ENCODE data around the gene ASB18. TPM values are rescaled to one million over a fixed set of nuclear protein-coding genes. Genes with fewer than 3 reads are reported as not detected.

ASB18 gene
- polyA plus RNA-seq, 1 donor from 2014 or later = not detected

DNA sequence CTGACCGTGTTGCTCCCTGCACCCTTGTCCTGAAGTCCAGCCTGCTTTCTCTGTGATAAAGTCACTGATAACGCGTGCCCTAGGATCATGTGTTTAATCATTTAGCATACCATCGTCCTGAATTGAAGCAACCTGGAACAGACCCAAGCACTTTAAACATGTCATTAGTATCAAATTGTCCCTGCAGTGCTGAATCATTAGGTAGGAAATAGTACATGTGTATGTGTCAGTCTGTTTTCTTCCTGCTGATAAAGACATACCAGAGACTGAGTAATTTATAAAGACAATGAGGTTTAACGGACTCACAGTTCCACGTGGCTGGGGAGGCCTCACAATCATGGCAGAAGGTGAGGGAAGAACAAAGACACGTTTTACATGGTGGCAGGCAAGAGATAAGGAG, 2.8 kb downstream of the ASB18 start:
- H3K9me3 Mint-ChIP-seq = peaks cover 5 to 12% (median 11%) of the 10 kb centered on the region in 3 donors
- peaks cover 5% of the 10 kb centered on the region for H3K27me3 Mint-ChIP-seq
- H3K27ac Mint-ChIP-seq = no peak overlapping the region
- H3K4me3 Mint-ChIP-seq = no peak overlapping the region
- no peaks in the 10 kb centered on the region for H3K4me1 Mint-ChIP-seq
- H3K36me3 Mint-ChIP-seq = no peaks in the 10 kb centered on the region

DNA sequence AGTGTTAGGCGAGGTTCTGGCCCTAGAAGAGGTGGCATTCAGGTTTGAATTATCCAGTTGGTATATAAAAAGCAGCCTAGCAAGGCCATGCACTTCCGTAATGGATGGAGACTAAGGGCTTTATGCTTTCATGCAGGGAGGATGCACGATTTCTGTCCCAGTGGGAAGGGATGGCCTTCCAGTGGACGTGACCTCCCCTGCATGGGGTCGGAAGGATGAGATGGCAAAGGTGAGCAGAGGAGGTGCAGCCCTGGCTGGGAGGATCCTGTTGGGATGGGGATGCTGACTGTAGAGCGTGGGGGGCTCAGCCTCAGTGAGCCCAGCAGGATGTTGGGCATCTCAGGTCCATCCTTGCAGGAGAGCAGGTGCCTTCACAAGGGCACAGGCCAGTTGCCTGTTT, 4.8 kb downstream of the ASB18 start:
- H3K27me3 Mint-ChIP-seq = peaks cover 5% of the 10 kb centered on the region
- peaks cover 5 to 12% (median 11%) of the 10 kb centered on the region in 3 donors for H3K9me3 Mint-ChIP-seq

DNA sequence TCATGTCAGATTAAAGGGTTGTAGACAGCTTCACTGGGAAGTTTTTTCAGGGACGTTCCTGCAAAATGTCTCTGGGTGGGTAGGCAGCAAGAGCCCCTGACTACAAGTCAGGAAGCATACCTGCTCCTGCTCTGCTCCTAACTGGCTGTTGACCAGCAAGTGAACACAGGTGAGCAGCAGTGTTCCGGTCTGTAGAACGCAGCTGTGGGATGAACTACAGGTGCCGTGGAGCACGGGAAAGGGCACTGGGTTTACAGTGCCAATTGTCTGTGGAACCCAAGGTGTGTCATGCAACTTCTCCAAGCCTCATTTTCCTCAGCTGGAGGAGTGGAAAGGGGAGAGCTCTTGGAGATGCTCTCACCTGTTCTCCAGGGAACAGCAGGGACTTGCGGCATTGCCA, 6.6 kb downstream of the ASB18 start:
- Mint-ChIP-seq H3K9me3 (peaks cover 0 to 11% (median 11%) of the 10 kb centered on the region in 3 donors), H3K36me3 (no peaks in the 10 kb centered on the region), H3K27me3 (peaks cover 5% of the 10 kb centered on the region), H3K4me3 (no peak overlapping the region), H3K27ac (no peak overlapping the region), H3K4me1 (no peaks in the 10 kb centered on the region)

More for the DNA sequence above, 4.8 kb downstream of the ASB18 start:
- no peaks in the 10 kb centered on the region for H3K36me3 Mint-ChIP-seq
- peak overlapping the region in 1 of 4 donors; percentile 13 for H3K4me3 Mint-ChIP-seq
- H3K27ac Mint-ChIP-seq = no peak overlapping the region
- H3K4me1 Mint-ChIP-seq = no peaks in the 10 kb centered on the region

DNA sequence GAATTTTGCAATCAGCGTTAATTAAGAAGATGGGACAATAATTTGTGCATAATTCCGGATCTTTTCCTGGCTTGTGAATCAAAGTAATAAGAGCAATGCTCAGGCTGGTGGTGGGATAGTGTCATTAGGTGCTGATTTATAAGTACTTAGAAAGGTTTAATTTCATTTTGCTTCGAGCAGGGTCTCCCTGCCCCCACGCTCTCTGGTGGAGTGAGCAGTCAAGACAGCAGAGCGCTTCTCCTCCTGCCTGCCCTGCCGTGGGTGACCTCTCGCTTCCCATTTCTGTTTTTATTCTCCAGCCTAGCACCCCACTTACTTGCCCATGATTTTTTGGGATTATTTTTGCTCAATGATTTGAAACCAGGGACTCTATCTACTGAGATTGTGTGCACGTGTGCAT, 7.1 kb downstream of the ASB18 start:
- Mint-ChIP-seq H3K4me3 (no peak overlapping the region), H3K27me3 (peaks cover 5% of the 10 kb centered on the region), H3K27ac (no peak overlapping the region), H3K4me1 (no peaks in the 10 kb centered on the region), H3K9me3 (peaks cover 0 to 11% (median 11%) of the 10 kb centered on the region in 3 donors), H3K36me3 (no peaks in the 10 kb centered on the region)

DNA sequence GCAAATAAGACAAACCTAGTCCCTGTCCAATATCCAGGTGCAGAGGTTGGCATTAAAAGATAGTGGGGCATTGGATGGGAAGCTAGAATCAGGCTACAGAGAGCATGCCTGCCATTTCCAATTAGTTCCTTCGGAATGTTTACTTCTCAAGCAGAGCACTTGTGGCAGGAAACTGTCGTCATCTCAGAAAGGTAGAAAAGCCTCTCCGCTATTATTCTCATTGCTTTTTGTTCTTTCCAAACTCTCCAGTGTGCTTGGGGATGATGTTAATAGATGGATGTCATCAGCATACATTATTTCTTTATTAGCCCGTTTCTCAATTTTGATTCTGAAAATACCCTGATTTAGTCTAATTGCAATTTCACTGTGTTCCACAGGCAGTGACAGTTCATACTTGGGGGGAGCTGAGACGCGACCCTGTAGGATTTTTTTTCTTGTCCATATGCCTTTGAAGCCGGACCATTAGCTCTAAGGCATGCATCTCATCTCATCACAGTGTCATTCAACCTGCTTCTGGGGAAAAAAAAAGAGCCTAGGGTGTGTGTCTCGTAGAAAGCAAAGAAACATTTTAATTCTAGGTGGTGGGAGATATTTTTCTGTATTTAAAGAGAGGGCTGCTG, 7.7 kb downstream of the ASB18 start:
- H3K27me3 Mint-ChIP-seq = peaks cover 5% of the 10 kb centered on the region

DNA sequence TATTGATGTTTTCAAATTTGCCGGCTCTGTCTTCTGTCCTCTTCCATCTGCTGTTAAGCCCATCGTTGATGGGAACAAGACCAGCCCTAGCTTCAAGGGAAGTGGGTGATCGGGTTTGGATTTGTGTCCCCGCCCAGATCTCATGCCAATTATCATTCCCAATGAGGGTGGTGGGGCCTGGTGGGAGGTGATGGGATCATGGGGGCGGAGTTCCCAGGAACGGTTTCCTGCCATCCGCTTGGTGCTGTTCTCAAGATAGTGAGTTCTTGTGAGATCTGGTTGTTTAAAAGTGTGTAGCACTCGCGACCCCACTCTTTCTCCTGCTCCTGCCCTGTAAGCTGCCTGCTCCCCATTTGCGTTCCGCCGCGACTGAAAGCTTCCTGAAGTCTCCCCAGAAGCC, 9.5 kb downstream of the ASB18 start:
- Mint-ChIP-seq H3K36me3 (no peaks in the 10 kb centered on the region), H3K4me3 (no peak overlapping the region), H3K9me3 (peaks cover 0 to 4% (median 0%) of the 10 kb centered on the region in 3 donors), H3K4me1 (no peaks in the 10 kb centered on the region), H3K27me3 (peaks cover 2% of the 10 kb centered on the region), H3K27ac (no peak overlapping the region)

More for the DNA sequence above, 7.7 kb downstream of the ASB18 start:
- no peaks in the 10 kb centered on the region for H3K4me1 Mint-ChIP-seq
- H3K36me3 Mint-ChIP-seq = no peaks in the 10 kb centered on the region
- no peak overlapping the region for H3K4me3 Mint-ChIP-seq
- no peak overlapping the region for H3K27ac Mint-ChIP-seq
- peaks cover 0 to 9% (median 9%) of the 10 kb centered on the region in 3 donors for H3K9me3 Mint-ChIP-seq

DNA sequence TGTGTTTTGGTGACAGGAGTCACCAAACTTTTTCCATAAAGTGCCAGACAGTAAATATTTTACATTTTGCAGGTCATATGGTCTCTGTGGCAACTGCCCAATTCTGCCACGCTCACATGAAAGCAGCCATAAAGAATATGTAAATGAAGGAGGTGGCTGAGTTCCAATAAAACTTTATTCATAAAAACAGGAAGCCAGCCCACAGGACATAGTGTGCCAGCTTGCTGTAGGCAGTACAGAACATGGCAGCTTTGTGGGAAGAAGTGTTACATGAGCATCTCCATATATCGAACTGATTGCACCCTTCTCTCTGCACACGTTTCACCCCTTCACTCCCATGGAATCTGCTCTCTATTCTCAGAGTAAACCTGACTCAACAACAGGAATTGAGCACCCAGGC, 10.2 kb downstream of the ASB18 start:
- Mint-ChIP-seq H3K9me3 (peaks cover 0 to 4% (median 0%) of the 10 kb centered on the region in 3 donors), H3K36me3 (no peaks in the 10 kb centered on the region), H3K27ac (no peak overlapping the region), H3K27me3 (peaks cover 5% of the 10 kb centered on the region), H3K4me3 (no peak overlapping the region), H3K4me1 (no peaks in the 10 kb centered on the region)

DNA sequence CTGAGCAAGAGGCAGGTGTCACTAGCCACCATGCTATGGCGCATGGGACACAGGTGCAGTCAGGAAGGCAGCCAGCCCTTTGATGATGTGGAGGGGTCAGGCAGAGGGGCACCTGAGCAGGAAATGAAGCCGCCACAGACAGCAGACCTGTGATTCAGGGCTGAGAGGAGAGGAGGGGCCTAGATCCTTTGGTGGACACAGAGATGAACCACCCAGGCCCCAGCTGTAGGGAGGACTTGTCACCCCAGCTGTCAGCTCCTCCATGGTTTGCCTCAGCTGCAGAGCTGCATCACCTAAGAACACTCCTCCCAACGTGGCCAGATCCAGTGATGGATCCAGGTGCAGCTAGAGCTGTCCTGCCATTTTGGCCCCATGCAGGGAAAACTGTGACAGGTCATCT, 11.6 kb downstream of the ASB18 start:
- H3K36me3 Mint-ChIP-seq = no peaks in the 10 kb centered on the region
- peaks cover 5% of the 10 kb centered on the region for H3K27me3 Mint-ChIP-seq
- no peak overlapping the region for H3K27ac Mint-ChIP-seq
- H3K9me3 Mint-ChIP-seq = peaks cover 0 to 1% (median 0%) of the 10 kb centered on the region in 3 donors
- H3K4me1 Mint-ChIP-seq = no peaks in the 10 kb centered on the region
- H3K4me3 Mint-ChIP-seq = no peak overlapping the region

DNA sequence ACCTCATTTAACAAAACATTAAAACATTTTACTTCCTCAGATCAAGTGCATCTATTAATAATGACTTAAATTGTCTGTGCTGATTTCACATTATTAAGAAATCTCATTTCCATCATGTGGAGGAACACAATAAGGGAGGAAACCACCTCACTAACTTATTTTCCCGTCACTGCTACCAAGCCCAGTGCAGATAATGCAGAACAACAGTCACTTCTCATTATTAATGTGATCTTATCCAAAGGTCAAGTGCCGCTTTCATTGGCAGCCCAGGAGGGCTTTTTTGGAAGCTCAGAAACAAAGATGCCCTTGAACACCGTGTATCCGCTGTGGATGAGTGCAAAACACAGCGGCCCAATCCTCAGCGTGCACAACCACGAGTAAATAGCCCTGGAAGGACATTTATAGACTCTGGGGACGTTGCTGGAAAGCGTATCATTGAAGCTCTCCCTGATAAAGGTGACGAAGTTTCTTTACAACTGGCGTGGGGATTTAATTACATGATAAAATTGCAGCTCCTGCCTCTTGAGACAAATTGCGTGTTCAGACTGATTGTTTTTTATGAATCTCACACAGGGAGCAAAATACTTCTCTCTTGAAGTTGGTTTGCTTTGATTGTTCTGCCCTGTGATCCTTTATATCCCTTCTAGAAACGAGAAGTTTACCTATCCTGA, 13.2 kb downstream of the ASB18 start:
- no peak overlapping the region for H3K27ac Mint-ChIP-seq
- no peak overlapping the region for H3K4me3 Mint-ChIP-seq
- no peaks in the 10 kb centered on the region for H3K4me1 Mint-ChIP-seq
- H3K36me3 Mint-ChIP-seq = no peaks in the 10 kb centered on the region
- H3K9me3 Mint-ChIP-seq = peaks cover 0 to 1% (median 0%) of the 10 kb centered on the region in 3 donors
- peaks cover 5% of the 10 kb centered on the region for H3K27me3 Mint-ChIP-seq

DNA sequence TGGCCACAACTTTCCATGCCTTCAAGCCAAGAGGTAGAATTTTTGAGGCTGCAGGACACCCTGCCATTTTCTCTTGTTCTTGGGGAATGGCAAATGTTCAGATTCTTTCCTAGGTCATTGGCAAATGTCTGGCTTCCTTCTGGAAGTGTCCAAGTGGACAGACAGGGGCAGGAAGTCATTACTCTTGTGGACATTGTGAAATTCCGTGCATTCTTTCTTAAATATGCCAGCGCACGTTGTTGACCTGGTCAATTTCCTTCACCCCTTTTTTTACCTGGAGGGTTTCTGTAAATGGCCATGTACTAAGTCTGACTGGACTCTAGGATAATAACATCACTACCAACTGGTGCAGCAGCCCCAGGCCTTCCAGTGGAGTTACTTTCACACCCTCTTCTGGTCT, 13.9 kb downstream of the ASB18 start:
- H3K36me3 Mint-ChIP-seq = no peaks in the 10 kb centered on the region
- H3K27ac Mint-ChIP-seq = no peak overlapping the region
- H3K4me3 Mint-ChIP-seq = no peak overlapping the region
- H3K27me3 Mint-ChIP-seq = peaks cover 5% of the 10 kb centered on the region
- peaks cover 0 to 1% (median 0%) of the 10 kb centered on the region in 3 donors for H3K9me3 Mint-ChIP-seq
- H3K4me1 Mint-ChIP-seq = no peaks in the 10 kb centered on the region

DNA sequence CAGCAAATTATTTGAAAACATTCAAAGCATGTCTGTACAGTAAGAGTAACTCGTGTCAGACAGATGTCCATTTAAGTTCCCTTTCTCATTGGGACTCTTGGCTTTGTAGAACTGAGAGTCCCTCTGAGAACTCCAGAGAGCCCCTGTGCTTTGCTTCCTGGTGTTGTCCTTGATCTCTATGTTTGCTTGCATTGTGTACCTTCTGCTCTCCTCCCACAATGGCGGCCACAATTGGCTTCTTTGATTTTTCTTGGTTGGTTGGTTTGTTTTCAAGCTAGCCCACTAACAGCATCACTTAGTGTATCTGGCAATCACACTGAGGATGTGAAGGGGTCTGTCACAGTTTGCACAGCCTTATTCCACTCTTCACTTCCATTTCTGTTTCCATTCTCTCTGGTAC, 15.1 kb downstream of the ASB18 start:
- Mint-ChIP-seq H3K4me1 (no peaks in the 10 kb centered on the region), H3K27me3 (peaks cover 5% of the 10 kb centered on the region), H3K4me3 (no peak overlapping the region), H3K27ac (no peak overlapping the region), H3K9me3 (no peaks in the 10 kb centered on the region), H3K36me3 (no peaks in the 10 kb centered on the region)

DNA sequence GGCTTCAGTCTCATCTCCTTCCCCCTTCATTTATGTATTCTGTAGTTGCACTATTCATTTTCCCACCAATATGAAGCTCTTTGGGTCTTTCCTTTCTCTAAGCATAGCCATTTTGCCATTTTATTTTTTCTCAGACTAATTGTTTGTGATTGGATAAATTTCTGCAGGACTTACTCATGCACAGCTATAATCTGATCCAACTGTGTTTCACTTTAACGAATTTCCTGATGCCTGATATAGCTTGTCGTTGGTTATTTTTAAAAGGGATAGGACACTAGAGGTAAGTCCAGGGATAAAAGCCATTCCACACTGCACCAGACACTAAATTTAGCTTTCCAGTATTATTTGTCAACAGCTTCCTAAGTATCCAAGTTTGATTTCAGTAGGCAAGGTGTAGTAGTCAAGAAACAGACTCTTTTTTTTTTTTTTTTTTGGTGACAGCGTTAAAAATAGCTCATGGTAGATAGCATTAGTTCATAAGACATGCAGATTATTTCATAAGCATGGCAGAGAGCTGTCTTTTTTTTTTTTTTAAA, 17.4 kb downstream of the ASB18 start:
- Mint-ChIP-seq H3K36me3 (no peaks in the 10 kb centered on the region), H3K27me3 (peaks cover 3% of the 10 kb centered on the region), H3K4me3 (no peak overlapping the region), H3K27ac (no peak overlapping the region), H3K4me1 (no peaks in the 10 kb centered on the region), H3K9me3 (no peaks in the 10 kb centered on the region)

DNA sequence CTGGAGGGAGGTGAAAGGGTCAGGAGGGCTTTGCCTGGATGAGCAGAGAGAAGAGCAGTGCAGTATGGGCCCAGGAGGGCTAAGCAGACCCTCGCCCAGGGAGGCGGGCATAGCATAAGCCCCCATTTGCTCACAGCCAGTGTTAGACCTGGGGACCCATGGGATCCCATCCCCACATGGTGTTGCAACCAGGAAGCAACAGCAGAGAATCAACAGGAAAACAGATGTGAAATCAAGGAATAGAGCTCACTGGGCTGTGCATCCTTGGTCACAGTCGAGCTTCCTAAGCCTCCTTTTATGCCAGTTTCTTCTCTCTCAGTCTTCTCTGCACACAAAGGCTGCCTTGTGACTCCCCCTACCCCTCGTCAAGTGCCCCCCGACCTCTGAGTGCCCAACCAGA, 19.9 kb downstream of the ASB18 start:
- peaks cover 2% of the 10 kb centered on the region for H3K36me3 Mint-ChIP-seq
- no peaks in the 10 kb centered on the region for H3K9me3 Mint-ChIP-seq
- no peak overlapping the region for H3K27ac Mint-ChIP-seq
- no peak overlapping the region for H3K4me3 Mint-ChIP-seq
- H3K4me1 Mint-ChIP-seq = no peaks in the 10 kb centered on the region
- H3K27me3 Mint-ChIP-seq = peaks cover 10% of the 10 kb centered on the region

DNA sequence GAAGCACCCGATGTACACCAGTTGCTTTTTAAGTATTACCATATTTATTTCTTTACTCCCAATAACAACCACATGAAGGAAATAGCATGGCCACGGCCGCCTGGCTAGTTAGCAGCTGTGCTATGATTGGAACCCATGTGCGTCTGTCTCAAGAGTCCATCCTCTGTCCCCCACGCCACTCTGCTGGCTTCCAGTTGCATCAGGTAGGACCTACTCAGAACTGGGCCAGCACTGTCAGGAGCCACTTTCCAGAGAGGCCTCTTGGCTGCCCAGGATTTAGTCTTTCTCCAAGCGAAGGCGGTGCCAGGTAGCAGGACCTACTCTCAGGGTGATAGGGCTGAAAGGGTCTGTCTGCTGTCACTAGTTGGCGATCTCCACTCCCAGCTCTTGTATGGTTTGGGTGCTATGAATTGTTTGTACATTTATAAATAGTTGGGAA, 22.1 kb downstream of the ASB18 start:
- H3K9me3 Mint-ChIP-seq = peaks cover 0 to 2% (median 0%) of the 10 kb centered on the region in 3 donors

DNA sequence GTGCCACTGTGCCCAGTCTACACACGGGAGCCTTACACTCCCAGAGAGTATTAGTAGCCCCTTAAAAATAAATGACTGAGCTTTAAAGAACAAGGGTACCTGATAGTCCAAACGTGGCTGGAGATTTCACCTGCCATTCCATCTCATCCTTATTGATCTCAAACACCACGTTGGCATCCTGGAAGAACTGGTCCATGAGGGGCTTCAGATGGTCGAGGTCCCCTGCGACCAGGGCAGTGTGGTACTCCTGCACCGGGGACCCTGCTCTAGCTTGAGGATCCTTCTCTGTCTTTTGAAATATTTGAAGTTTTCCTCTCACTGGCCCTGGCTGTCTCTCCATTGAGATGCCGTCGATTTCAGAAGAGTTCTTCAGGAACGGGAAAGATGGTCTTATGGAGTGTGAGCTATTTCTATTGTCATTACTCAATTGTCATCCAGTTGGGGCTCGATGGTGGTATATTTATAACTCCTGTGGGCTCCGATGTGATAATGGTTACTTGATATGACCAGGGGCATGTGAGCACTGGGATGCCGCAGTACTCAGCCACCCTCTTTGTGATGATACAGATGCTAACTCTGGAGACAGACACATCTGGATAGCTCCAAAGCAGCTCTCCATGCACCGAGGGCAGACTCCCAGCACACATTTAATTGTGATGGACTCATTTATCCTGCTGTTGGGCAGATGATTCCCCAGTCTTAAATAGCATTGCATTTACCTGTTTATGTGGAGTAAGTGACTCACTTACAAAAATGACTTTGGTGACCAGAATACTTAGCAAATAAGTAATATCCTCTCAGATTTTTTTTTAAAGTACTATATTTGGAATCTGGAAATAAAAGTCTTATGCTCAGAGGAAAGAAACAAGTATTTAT, 22.8 kb downstream of the ASB18 start:
- no peak overlapping the region for H3K27ac Mint-ChIP-seq
- peaks cover 2% of the 10 kb centered on the region for H3K36me3 Mint-ChIP-seq
- H3K4me3 Mint-ChIP-seq = no peak overlapping the region
- peaks cover 21% of the 10 kb centered on the region for H3K27me3 Mint-ChIP-seq
- H3K9me3 Mint-ChIP-seq = peaks cover 0 to 2% (median 0%) of the 10 kb centered on the region in 3 donors
- H3K4me1 Mint-ChIP-seq = no peaks in the 10 kb centered on the region

More for the DNA sequence above, 22.1 kb downstream of the ASB18 start:
- Mint-ChIP-seq H3K27me3 (peaks cover 18% of the 10 kb centered on the region), H3K36me3 (peaks cover 2% of the 10 kb centered on the region), H3K27ac (no peak overlapping the region), H3K4me1 (no peaks in the 10 kb centered on the region), H3K4me3 (no peak overlapping the region)
